ENCODE measurements around the gene KCNK4. TPM values are rescaled to one million over a fixed set of nuclear protein-coding genes. Genes with fewer than 3 reads are reported as not detected.

Gene KCNK4
- total RNA-seq, 1 experiment from 2014 or later = not detected

GRCh38 chr11:64289002-64289564 is 2.0 kb upstream of the KCNK4 start:
- no peak for DNase-seq (ENCODE audit: low read depth)

GRCh38 chr11:64290352-64291261 is 495 bp upstream of the KCNK4 start:
- no peak for DNase-seq (ENCODE audit: low read depth)

GRCh38 chr11:64291752-64292459 is 804 bp downstream of the KCNK4 start:
- DNase-seq (ENCODE audit: low read depth) = no peak

GRCh38 chr11:64292460-64293254 is 1.6 kb downstream of the KCNK4 start:
- no peak for DNase-seq (ENCODE audit: low read depth)

GRCh38 chr11:64294774-64295173 is 3.7 kb downstream of the KCNK4 start:
- no peak for DNase-seq (ENCODE audit: low read depth)

- DNase-seq (ENCODE audit: low read depth) = no peak
These were observed 4.7 kb downstream of the KCNK4 start for GRCh38 chr11:64295760-64296159.

GRCh38 chr11:64296236-64296635 is 5.1 kb downstream of the KCNK4 start:
- DNase-seq (ENCODE audit: low read depth) = no peak

GRCh38 chr11:64296830-64297698 is 6.0 kb downstream of the KCNK4 start:
- DNase-seq (ENCODE audit: low read depth) = no peak

GRCh38 chr11:64297699-64298358 is 6.7 kb downstream of the KCNK4 start:
- DNase-seq (ENCODE audit: low read depth) = no peak

GRCh38 chr11:64298966-64299846 is 8.1 kb downstream of the KCNK4 start:
- no peak for DNase-seq (ENCODE audit: low read depth)

- no peak for DNase-seq (ENCODE audit: low read depth)
These were observed 8.9 kb downstream of the KCNK4 start, which contains the start of gene CATSPERZ for GRCh38 chr11:64299847-64300648. CATSPERZ (plus strand) TSS chr11:64300358; CDS start chr11:64300411, 53 bp downstream.

GRCh38 chr11:64303109-64304031 is 12.3 kb downstream of the KCNK4 start:
- no peak for DNase-seq (ENCODE audit: low read depth)

GRCh38 chr11:64304032-64304315 is 12.9 kb downstream of the KCNK4 start:
- DNase-seq (ENCODE audit: low read depth) = no peak

- peak; percentile 89 for DNase-seq (ENCODE audit: low read depth)
These were observed 13.4 kb downstream of the KCNK4 start for GRCh38 chr11:64304316-64305072.

GRCh38 chr11:64305075-64305690 is 14.1 kb downstream of the KCNK4 start, which contains the start of gene ESRRA:
ESRRA (plus strand) TSS chr11:64305524; CDS start chr11:64307180, 1,656 bp downstream.
- peak; percentile 94 for DNase-seq (ENCODE audit: low read depth)
